Measurements from ENCODE around the gene TTC39B.

The TTC39B gene

DNA sequence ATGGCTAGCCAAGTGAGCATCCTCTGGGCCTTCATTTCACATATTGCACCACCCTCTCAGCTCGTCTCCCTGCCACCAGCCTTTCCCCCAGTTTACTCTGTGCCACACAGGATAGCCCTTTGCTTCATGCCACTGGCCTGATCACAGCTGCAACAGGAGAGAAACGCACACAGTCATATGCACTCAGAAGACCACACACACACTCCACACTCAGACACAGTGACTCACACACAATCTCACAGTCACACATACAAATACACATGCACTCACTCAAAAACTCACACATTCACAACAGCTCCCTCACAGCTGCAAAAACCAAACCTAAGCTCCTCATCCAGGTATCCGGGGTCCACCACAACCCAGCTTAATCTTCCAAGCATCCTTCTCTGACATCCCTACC is 38.7 kb downstream of the TTC39B start:
- Histone ChIP-seq H3K36me3 (ENCODE audit: insufficient read depth, low read length) (no peaks in the 10 kb centered on the region; the same call in 1 of the 2 replicates), H3K9ac (ENCODE audit: low read depth, low read length) (no peak overlapping the region), H3K4me1 (ENCODE audit: insufficient read depth, low read length) (no peaks in the 10 kb centered on the region), H3K9me3 (ENCODE audit: control insufficient read depth, insufficient read depth, low read length) (no peaks in the 10 kb centered on the region)

DNA sequence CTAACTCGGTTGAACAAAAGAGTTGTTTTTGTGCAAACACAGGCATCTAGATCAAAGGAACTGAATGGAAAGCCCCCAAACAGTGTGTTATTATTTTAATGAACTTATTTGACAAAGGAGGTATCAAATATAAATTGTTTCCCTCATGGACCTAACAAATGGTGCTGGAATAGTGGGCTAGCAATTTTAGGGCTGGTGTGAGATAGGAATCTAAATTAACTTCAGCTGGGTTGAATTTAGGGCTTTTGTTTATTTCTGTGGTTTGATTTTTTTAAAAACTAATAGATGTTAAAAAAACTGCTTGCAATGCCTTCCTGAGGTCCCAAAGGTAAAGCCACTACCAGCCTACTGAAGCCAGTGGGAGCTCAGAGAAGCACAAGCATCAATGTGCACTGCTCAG is 42.1 kb downstream of the TTC39B start:
- no peak overlapping the region for H3K9ac ChIP-seq (ENCODE audit: low read depth, low read length)
- no peaks in the 10 kb centered on the region for H3K9me3 ChIP-seq (ENCODE audit: control insufficient read depth, insufficient read depth, low read length)
- H3K36me3 ChIP-seq (ENCODE audit: insufficient read depth, low read length) = no peaks in the 10 kb centered on the region; the same call in 1 of the 2 replicates
- H3K4me1 ChIP-seq (ENCODE audit: insufficient read depth, low read length) = no peaks in the 10 kb centered on the region

DNA sequence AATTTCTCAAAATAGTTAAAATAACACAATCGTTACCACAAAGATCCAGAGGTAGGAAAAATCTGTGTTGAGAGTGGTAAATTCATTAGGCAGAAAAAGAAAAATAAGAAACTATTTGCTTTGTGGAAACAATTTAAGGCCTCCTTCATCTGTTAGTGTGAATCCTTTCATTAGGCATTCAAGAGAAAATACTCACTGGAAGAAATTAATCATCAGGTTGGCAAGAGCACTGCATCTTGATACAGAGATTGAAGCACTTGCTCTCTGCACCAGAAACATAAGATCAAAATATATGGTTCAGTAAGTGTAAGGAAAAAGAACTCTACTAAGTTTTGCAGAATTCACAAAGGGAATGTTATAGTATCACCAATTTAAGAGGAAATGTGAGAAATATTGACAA is 44.4 kb downstream of the TTC39B start:
- no peaks in the 10 kb centered on the region; the same call in 1 of the 2 replicates for H3K36me3 ChIP-seq (ENCODE audit: insufficient read depth, low read length)
- H3K9ac ChIP-seq (ENCODE audit: low read depth, low read length) = no peak overlapping the region
- H3K9me3 ChIP-seq (ENCODE audit: control insufficient read depth, insufficient read depth, low read length) = no peaks in the 10 kb centered on the region

GRCh38 chr9:15256426-15256825 is 50.6 kb downstream of the TTC39B start:
- no peaks in the 10 kb centered on the region for H3K9me3 ChIP-seq (ENCODE audit: control insufficient read depth, insufficient read depth, low read length)
- H3K9ac ChIP-seq (ENCODE audit: low read depth, low read length) = no peak overlapping the region
- H3K36me3 ChIP-seq (ENCODE audit: insufficient read depth, low read length) = no peaks in the 10 kb centered on the region
- no peaks in the 10 kb centered on the region for H3K4me1 ChIP-seq (ENCODE audit: insufficient read depth, low read length)

More for the DNA sequence above, 44.4 kb downstream of the TTC39B start:
- H3K4me1 ChIP-seq (ENCODE audit: insufficient read depth, low read length) = no peaks in the 10 kb centered on the region

DNA sequence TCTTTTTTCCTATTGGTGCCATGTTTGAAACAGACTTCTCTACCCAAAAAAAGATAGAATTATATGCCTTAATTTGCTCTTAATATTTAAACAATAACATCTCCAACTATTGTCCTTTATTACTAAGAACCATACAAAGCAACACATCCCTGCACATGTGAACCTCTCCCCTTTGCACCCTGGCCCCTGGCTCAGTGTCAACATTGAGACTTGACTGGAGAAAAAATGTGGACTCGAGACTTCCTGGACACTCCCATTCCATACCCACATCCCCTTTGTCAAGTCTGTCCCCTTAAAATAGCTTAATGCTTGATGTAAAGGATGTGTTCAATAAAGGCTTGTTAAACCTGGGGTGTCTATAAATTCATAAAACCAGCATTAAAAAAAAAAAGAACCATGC is 53.2 kb downstream of the TTC39B start:
- H3K9me3 ChIP-seq (ENCODE audit: control insufficient read depth, insufficient read depth, low read length) = no peaks in the 10 kb centered on the region
- H3K9ac ChIP-seq (ENCODE audit: low read depth, low read length) = no peak overlapping the region
- no peaks in the 10 kb centered on the region for H3K36me3 ChIP-seq (ENCODE audit: insufficient read depth, low read length)
- H3K4me1 ChIP-seq (ENCODE audit: insufficient read depth, low read length) = peaks cover 14% of the 10 kb centered on the region

DNA sequence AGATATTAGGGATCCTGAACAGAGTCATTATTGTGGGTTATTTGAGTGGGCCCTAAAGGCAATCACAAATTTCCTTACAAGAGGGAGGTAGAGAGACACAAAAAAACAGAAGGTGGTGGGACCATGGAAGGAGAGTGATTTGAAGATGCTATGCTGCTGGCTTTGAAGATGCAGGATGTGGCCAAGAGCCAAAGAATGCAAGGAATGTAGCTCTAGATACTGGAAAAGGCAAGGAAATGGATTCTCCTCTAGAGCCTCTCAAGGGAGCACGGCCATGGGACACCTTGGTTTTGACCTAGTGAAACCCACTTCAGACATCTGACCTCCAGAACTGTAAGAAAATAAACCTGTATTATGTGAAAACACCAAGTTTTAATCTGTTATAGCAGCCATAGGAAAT is 53.8 kb downstream of the TTC39B start:
- Histone ChIP-seq H3K9me3 (ENCODE audit: control insufficient read depth, insufficient read depth, low read length) (no peaks in the 10 kb centered on the region), H3K36me3 (ENCODE audit: insufficient read depth, low read length) (no peaks in the 10 kb centered on the region), H3K9ac (ENCODE audit: low read depth, low read length) (no peak overlapping the region), H3K4me1 (ENCODE audit: insufficient read depth, low read length) (peaks cover 15% of the 10 kb centered on the region)

DNA sequence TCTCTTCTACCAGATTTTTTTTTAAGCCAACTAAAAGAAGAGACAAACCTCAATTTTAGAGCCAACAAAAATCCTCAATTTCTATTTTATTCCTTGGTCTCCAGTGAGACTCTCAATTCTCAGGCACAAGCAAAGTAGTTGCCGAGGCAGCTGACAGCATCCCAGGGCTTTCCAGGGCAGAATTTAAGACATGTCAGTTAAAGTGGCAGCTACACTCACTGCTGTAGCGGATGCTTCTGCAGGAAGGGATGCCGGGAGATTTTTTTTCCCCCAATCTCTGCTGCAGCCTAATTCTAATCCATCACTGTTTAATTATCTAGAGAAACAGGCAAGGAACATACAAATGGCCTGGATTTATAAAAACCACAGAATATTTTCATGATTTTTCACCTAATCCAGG is 57.0 kb downstream of the TTC39B start:
- H3K9ac ChIP-seq (ENCODE audit: low read depth, low read length) = no peak overlapping the region
- H3K9me3 ChIP-seq (ENCODE audit: control insufficient read depth, insufficient read depth, low read length) = no peaks in the 10 kb centered on the region
- no peaks in the 10 kb centered on the region for H3K36me3 ChIP-seq (ENCODE audit: insufficient read depth, low read length)
- peaks cover 24% of the 10 kb centered on the region for H3K4me1 ChIP-seq (ENCODE audit: insufficient read depth, low read length)

- peaks cover 27% of the 10 kb centered on the region for H3K4me1 ChIP-seq (ENCODE audit: insufficient read depth, low read length)
Measured at GRCh38 chr9:15249042-15249818, 57.8 kb downstream of the TTC39B start.

DNA sequence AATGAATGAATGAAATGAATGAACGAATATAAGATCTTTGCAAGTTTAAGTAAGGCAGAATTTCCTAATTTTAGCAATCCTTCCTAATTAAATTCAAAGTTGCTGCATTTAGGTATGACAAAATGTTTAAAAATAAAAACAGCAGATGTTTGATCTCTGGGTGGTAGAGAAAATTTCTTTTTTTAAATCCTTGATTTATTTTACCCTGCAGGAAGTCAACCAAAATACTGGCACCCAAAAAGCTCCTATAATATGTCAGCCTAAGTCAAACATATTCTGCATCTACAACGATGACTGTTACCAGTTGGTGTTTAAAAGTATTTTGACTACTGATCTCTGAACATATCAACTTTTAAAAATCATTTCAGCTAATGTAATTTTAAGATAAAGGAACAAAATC is 58.4 kb downstream of the TTC39B start:
- H3K4me1 ChIP-seq (ENCODE audit: insufficient read depth, low read length) = peaks cover 28% of the 10 kb centered on the region
- no peak overlapping the region for H3K9ac ChIP-seq (ENCODE audit: low read depth, low read length)
- no peaks in the 10 kb centered on the region for H3K9me3 ChIP-seq (ENCODE audit: control insufficient read depth, insufficient read depth, low read length)
- no peaks in the 10 kb centered on the region for H3K36me3 ChIP-seq (ENCODE audit: insufficient read depth, low read length)

More at GRCh38 chr9:15249042-15249818, 57.8 kb downstream of the TTC39B start:
- no peaks in the 10 kb centered on the region for H3K36me3 ChIP-seq (ENCODE audit: insufficient read depth, low read length)
- no peak overlapping the region for H3K9ac ChIP-seq (ENCODE audit: low read depth, low read length)
- no peaks in the 10 kb centered on the region for H3K9me3 ChIP-seq (ENCODE audit: control insufficient read depth, insufficient read depth, low read length)

DNA sequence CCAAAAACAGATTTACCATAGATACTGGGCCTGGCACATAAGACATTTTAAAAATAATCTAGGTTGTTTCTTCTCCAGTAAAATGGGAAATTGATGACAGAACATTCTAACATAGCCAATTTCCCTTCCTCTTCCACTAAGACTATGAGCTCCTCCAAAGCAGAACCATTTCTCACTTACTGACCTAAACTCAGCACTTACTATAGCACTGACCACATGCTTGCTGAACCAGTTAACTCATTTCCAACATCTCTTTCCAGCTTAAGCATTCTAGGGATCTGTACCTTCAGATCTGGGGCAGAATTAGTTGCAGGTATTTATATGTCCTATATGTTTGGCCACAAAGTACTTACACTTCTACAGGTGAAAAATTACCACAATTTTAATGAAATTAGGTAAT is 58.9 kb downstream of the TTC39B start:
- Histone ChIP-seq H3K4me1 (ENCODE audit: insufficient read depth, low read length) (peaks cover 28% of the 10 kb centered on the region), H3K9me3 (ENCODE audit: control insufficient read depth, insufficient read depth, low read length) (no peaks in the 10 kb centered on the region), H3K36me3 (ENCODE audit: insufficient read depth, low read length) (no peaks in the 10 kb centered on the region), H3K9ac (ENCODE audit: low read depth, low read length) (no peak overlapping the region)

- Histone ChIP-seq H3K36me3 (ENCODE audit: insufficient read depth, low read length) (no peaks in the 10 kb centered on the region), H3K9me3 (ENCODE audit: control insufficient read depth, insufficient read depth, low read length) (no peaks in the 10 kb centered on the region), H3K9ac (ENCODE audit: low read depth, low read length) (no peak overlapping the region), H3K4me1 (ENCODE audit: insufficient read depth, low read length) (peaks cover 28% of the 10 kb centered on the region)
Measured at GRCh38 chr9:15246708-15247107, 60.3 kb downstream of the TTC39B start.

- Histone ChIP-seq H3K4me1 (ENCODE audit: insufficient read depth, low read length) (peaks cover 28% of the 10 kb centered on the region), H3K9me3 (ENCODE audit: control insufficient read depth, insufficient read depth, low read length) (no peaks in the 10 kb centered on the region), H3K36me3 (ENCODE audit: insufficient read depth, low read length) (no peaks in the 10 kb centered on the region), H3K9ac (ENCODE audit: low read depth, low read length) (no peak overlapping the region)
Measured at GRCh38 chr9:15246243-15246642, 60.8 kb downstream of the TTC39B start.

DNA sequence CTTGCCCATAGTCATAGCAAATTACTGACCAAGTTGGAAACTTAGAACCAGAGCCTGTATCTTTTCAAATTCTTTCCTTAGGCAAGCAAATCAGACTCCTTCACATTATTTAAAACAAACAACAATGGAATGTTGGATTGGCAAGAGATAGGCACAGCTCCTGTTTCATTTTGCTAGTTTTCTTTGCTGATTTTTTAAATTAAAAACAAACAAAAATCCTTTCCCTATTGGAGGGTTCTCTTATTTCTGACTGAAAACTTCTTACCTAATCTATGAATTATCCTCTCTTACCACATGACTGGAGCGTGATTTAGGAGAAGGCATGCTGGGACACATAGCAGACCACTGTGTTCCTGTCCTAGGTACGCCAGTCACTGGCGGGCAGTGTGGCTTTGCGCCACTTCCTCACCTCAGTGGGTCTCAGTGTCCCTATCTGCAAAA is 63.0 kb downstream of the TTC39B start:
- H3K4me1 ChIP-seq (ENCODE audit: insufficient read depth, low read length) = peaks cover 16% of the 10 kb centered on the region; the same call in 1 of the 2 replicates
- H3K36me3 ChIP-seq (ENCODE audit: insufficient read depth, low read length) = no peaks in the 10 kb centered on the region
- H3K9me3 ChIP-seq (ENCODE audit: control insufficient read depth, insufficient read depth, low read length) = no peaks in the 10 kb centered on the region
- no peak overlapping the region for H3K9ac ChIP-seq (ENCODE audit: low read depth, low read length)

- Histone ChIP-seq H3K4me1 (ENCODE audit: insufficient read depth, low read length) (peaks cover 12% of the 10 kb centered on the region; the same call in 1 of the 2 replicates), H3K36me3 (ENCODE audit: insufficient read depth, low read length) (no peaks in the 10 kb centered on the region), H3K9me3 (ENCODE audit: control insufficient read depth, insufficient read depth, low read length) (no peaks in the 10 kb centered on the region), H3K9ac (ENCODE audit: low read depth, low read length) (no peak overlapping the region)
Measured at GRCh38 chr9:15243081-15243480, 63.9 kb downstream of the TTC39B start.

- H3K36me3 ChIP-seq (ENCODE audit: insufficient read depth, low read length) = no peaks in the 10 kb centered on the region
- no peaks in the 10 kb centered on the region for H3K9me3 ChIP-seq (ENCODE audit: control insufficient read depth, insufficient read depth, low read length)
- H3K9ac ChIP-seq (ENCODE audit: low read depth, low read length) = no peak overlapping the region
- peaks cover 4% of the 10 kb centered on the region; the same call in 1 of the 2 replicates for H3K4me1 ChIP-seq (ENCODE audit: insufficient read depth, low read length)
Measured at GRCh38 chr9:15240927-15241326, 66.1 kb downstream of the TTC39B start.

Measured in ES-I3 (cell line).